ENCODE measurements around the gene TACR1. TPM values are rescaled to one million over a fixed set of nuclear protein-coding genes. Genes with fewer than 3 reads are reported as not detected.

TACR1 gene
- total and polyA plus RNA-seq, 2 donors from 2014 or later = 0.49 to 5.1 TPM

DNA sequence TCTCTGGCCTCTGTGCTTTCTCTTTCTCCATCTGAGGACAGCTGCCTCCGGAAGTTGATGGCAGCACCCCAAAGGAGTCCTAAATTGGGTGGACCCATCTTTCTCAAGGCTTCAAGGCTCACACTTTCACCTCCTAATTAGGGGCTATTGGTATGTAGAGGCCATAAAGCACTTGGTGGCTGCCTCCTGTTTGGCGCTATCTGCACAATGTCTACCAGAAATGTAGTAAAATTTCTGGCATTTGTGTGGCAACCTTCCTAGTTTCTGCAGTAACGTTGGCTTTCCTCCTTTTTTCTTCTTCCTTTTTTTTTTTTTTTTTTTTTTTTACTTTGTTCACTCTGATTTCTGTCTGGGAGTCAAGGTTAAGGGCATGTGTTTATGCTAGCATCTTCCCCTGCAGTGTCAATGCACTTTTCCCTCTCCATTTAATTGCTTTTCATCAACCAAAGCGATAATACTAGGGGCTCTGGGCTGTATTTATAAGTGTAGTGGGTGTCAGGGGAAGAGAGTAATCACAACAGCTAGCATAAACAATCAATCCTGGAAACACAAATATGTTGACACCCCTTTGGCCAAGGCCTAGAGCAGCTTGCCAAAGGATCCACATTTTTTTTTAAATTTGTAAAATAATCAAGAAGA, 86.0 kb downstream of the TACR1 start:
- no peak for TF ChIP-seq CTCF (IDR thresholded peaks at IDR 0.05; ENCODE audit: borderline replicate concordance, extremely low read depth, insufficient read depth)
- intact Hi-C loops (cut with DNase I) = no loop called here
- H3K4me3 ChIP-seq (ENCODE audit: low read length in 3 of 3) = no peak overlapping the region
- no peaks in the 10 kb centered on the region for H3K9me3 ChIP-seq (ENCODE audit: control insufficient read depth in 2 of 3, insufficient read depth in 1 of 3, low read length in 3 of 3)
- FAIRE-seq (no peak), DNase-seq (no peak)
- no peak overlapping the region for H3K27ac ChIP-seq (ENCODE audit: low read depth in 2 of 2, low read length in 2 of 2)
- H3K4me1 ChIP-seq (ENCODE audit: control insufficient read depth in 2 of 3, insufficient read depth in 2 of 3, low read depth in 1 of 3, low read length in 3 of 3) = no peaks in the 10 kb centered on the region
- H3K9ac ChIP-seq (ENCODE audit: low read length in 3 of 3) = no peak overlapping the region
- no peaks in the 10 kb centered on the region for H3K36me3 ChIP-seq (ENCODE audit: control insufficient read depth in 2 of 3, insufficient read depth in 3 of 3, low read length in 3 of 3)
- no peaks in the 10 kb centered on the region for H3K27me3 ChIP-seq (ENCODE audit: control insufficient read depth, insufficient read depth, low read length)

DNA sequence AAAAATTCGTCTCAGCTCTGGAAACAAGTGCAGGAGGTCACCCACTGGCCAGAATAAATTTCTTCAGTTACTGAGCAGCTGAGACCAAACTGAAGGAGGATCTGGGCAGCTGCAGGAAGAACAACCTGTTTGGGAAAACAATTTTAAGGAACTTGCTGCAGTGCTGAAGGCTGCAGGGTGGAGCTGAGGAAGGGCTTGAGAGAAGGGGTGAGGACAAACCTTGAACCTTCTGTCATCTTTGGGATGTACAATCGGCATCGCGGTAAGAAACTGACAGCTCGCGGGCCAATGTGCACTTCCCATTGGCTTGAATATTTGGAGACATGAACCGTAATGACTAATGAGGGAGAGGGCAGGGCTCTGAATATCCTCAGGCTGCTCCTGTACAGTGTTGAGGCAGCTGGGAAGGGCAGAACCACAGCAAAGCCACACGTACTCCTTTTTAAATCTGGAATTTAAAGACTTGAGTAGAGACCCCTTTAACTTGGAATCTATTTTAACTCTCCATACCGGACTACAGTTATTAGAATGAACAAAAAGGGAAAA, 90.3 kb downstream of the TACR1 start:
- no peak for FAIRE-seq
- intact Hi-C loops (cut with DNase I) = no loop called here
- no peak overlapping the region for H3K4me3 ChIP-seq (ENCODE audit: low read length in 3 of 3)
- TF ChIP-seq CTCF (IDR thresholded peaks at IDR 0.05; ENCODE audit: borderline replicate concordance, extremely low read depth, insufficient read depth) = no peak
- no peak for DNase-seq
- no peaks in the 10 kb centered on the region for H3K36me3 ChIP-seq (ENCODE audit: control insufficient read depth in 2 of 3, insufficient read depth in 3 of 3, low read length in 3 of 3)
- no peak overlapping the region for H3K9ac ChIP-seq (ENCODE audit: low read length in 3 of 3)
- H3K9me3 ChIP-seq (ENCODE audit: control insufficient read depth in 2 of 3, insufficient read depth in 1 of 3, low read length in 3 of 3) = no peaks in the 10 kb centered on the region
- H3K4me1 ChIP-seq (ENCODE audit: control insufficient read depth in 2 of 3, insufficient read depth in 2 of 3, low read depth in 1 of 3, low read length in 3 of 3) = no peaks in the 10 kb centered on the region
- H3K27me3 ChIP-seq (ENCODE audit: control insufficient read depth, insufficient read depth, low read length) = no peaks in the 10 kb centered on the region
- no peak overlapping the region for H3K27ac ChIP-seq (ENCODE audit: low read depth in 2 of 2, low read length in 2 of 2)

DNA sequence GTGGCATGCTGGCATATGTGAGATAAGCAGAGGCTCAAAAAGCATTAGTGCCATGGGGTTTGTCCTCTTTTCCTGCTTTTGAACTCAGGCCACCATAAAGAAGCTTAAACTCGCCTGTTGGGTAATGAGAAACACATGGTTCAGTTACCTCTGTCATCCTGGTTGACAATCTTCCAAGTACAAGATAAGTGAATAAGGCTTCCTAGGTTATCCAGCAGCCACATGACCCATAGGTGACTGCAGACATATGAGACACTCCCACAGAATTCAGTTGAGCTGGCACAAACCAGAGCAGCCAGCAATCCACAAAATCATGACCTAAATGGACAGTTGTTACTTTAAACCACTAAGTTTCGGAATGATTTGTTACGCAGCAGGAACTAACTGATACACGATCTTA, 97.3 kb downstream of the TACR1 start:
- Histone ChIP-seq H3K27ac (ENCODE audit: low read depth in 2 of 2, low read length in 2 of 2) (no peak overlapping the region), H3K9ac (ENCODE audit: low read length in 3 of 3) (no peak overlapping the region), H3K9me3 (ENCODE audit: control insufficient read depth in 2 of 3, insufficient read depth in 1 of 3, low read length in 3 of 3) (no peaks in the 10 kb centered on the region), H3K27me3 (ENCODE audit: control insufficient read depth, insufficient read depth, low read length) (no peaks in the 10 kb centered on the region), H3K36me3 (ENCODE audit: control insufficient read depth in 2 of 3, insufficient read depth in 3 of 3, low read length in 3 of 3) (no peaks in the 10 kb centered on the region), H3K4me3 (ENCODE audit: low read length in 3 of 3) (no peak overlapping the region), H3K4me1 (ENCODE audit: control insufficient read depth in 2 of 3, insufficient read depth in 2 of 3, low read depth in 1 of 3, low read length in 3 of 3) (no peaks in the 10 kb centered on the region)
- DNase-seq (no peak), FAIRE-seq (no peak)
- intact Hi-C loops (cut with DNase I) = no loop called here
- TF ChIP-seq CTCF (IDR thresholded peaks at IDR 0.05; ENCODE audit: borderline replicate concordance, extremely low read depth, insufficient read depth) = no peak

- TF ChIP-seq CTCF (IDR thresholded peaks at IDR 0.05; ENCODE audit: borderline replicate concordance, extremely low read depth, insufficient read depth) = no peak
- intact Hi-C loops (cut with DNase I) = no loop called here
- H3K36me3 ChIP-seq (ENCODE audit: control insufficient read depth in 2 of 3, insufficient read depth in 3 of 3, low read length in 3 of 3) = no peaks in the 10 kb centered on the region
- no peaks in the 10 kb centered on the region for H3K27me3 ChIP-seq (ENCODE audit: control insufficient read depth, insufficient read depth, low read length)
- no peak overlapping the region for H3K4me3 ChIP-seq (ENCODE audit: low read length in 3 of 3)
- no peak overlapping the region for H3K27ac ChIP-seq (ENCODE audit: low read depth in 2 of 2, low read length in 2 of 2)
- H3K9ac ChIP-seq (ENCODE audit: low read length in 3 of 3) = no peak overlapping the region
- no peaks in the 10 kb centered on the region for H3K4me1 ChIP-seq (ENCODE audit: control insufficient read depth in 2 of 3, insufficient read depth in 2 of 3, low read depth in 1 of 3, low read length in 3 of 3)
- no peak for DNase-seq
- H3K9me3 ChIP-seq (ENCODE audit: control insufficient read depth in 2 of 3, insufficient read depth in 1 of 3, low read length in 3 of 3) = no peaks in the 10 kb centered on the region
- FAIRE-seq = no peak
Observed at GRCh38 chr2:75100801-75101151, 98.5 kb downstream of the TACR1 start.

All from kidney (tissue), 14 donors.